SU-DHL-6 (cell line): ENCODE measurements around the gene ADGRF5.
"Not testable (repeated sequence)": the region's sequence is repeated elsewhere in the genome, so short reads cannot be mapped to it uniquely, and the experiment has no call there.

Source experiments
- H2AFZ ChIP-seq: fragments of 200-600 bp; sonication (generic); 2 replicates; pipeline ENCODE4 v1.6.1; 2014; ENCODE audit warnings: low read depth, mild to moderate bottlenecking, moderate library complexity, mixed read lengths, antibody characterized with exemption, low read length; ENCODE audit not compliant: severe bottlenecking
- H3F3A ChIP-seq: fragments of 200-600 bp; shearing (Covaris generic); 2 replicates; pipeline ENCODE4 v1.6.0; 2016; ENCODE audit warnings: antibody characterized with exemption, mild to moderate bottlenecking; ENCODE audit not compliant: insufficient read depth
- H3K27ac ChIP-seq: fragments of 200-600 bp; sonication (generic); 2 replicates; pipeline ENCODE4 v1.5.1; 2016; ENCODE audit warnings: low read depth, mild to moderate bottlenecking, low read length, moderate library complexity, mixed read lengths
- H3K27me3 ChIP-seq: fragments of 200-600 bp; sonication (generic), shearing (Covaris generic); 2 replicates; pipeline ENCODE4 v1.6.0; 2014; ENCODE audit warnings: mild to moderate bottlenecking, low read length
- H3K36me3 ChIP-seq: fragments of 200-600 bp; sonication (generic); 2 replicates; pipeline ENCODE4 v1.6.1; 2014; ENCODE audit warnings: mild to moderate bottlenecking, low read length, mixed read lengths
- H3K4me2 ChIP-seq: fragments of 300-600, 200-600 bp; shearing (Covaris generic), sonication (generic); 2 replicates; pipeline ENCODE4 v1.6.0; 2014; ENCODE audit warnings: low read length, low read depth, mild to moderate bottlenecking; ENCODE audit not compliant: poor library complexity, severe bottlenecking
- H3K4me3 ChIP-seq: fragments of 200-600 bp; sonication (generic); 2 replicates; pipeline ENCODE4 v1.5.1; 2014; ENCODE audit warnings: antibody characterized with exemption, low read length, mild to moderate bottlenecking, mixed read lengths; ENCODE audit not compliant: insufficient read depth, poor library complexity, severe bottlenecking
- H3K79me2 ChIP-seq: fragments of 200-600 bp; sonication (generic); 2 replicates; pipeline ENCODE4 v1.6.1; 2014; ENCODE audit warnings: mild to moderate bottlenecking, low read length, moderate library complexity; ENCODE audit not compliant: insufficient read depth
- H3K9ac ChIP-seq: fragments of 200-600 bp; sonication (generic); 2 replicates; pipeline ENCODE4 v1.7.0; 2014; ENCODE audit warnings: mild to moderate bottlenecking, low read length
- H3K9me2 ChIP-seq: fragments of 200-600 bp; sonication (generic); replicated peaks from 2 replicates; pipeline ENCODE4 v1.6.1; 2014; ENCODE audit warnings: low read length; ENCODE audit not compliant: insufficient read depth
- H3K9me3 ChIP-seq: fragments of 200-600 bp; sonication (generic); 2 replicates; pipeline ENCODE4 v1.6.1; 2014; ENCODE audit warnings: low read length, mixed read lengths; ENCODE audit not compliant: insufficient read depth
- H4K20me1 ChIP-seq: fragments of 200-600 bp; sonication (generic); 2 replicates; pipeline ENCODE4 v1.6.1; 2014; ENCODE audit warnings: low read depth, mild to moderate bottlenecking, antibody characterized with exemption, low read length, moderate library complexity, mixed read lengths
- EZH2phosphoT487 ChIP-seq: fragments of 200-600 bp; sonication (generic), shearing (Covaris generic); conservative IDR thresholded peaks from 2 replicates; pipeline ENCODE4 v1.6.1; 2018; ENCODE audit warnings: mild to moderate bottlenecking, antibody characterized with exemption, low read length, moderate library complexity, mixed read lengths
- TF ChIP-seq, protein P1 (sequence below): fragments of 200-600 bp; sonication (generic); IDR thresholded peaks from one replicate; pipeline ENCODE4 v1.5.1; 2017; ENCODE audit warnings: antibody characterized with exemption, mild to moderate bottlenecking, low read length, moderate library complexity; ENCODE audit not compliant: insufficient read depth, poor library complexity, severe bottlenecking

The ADGRF5 gene

DNA sequence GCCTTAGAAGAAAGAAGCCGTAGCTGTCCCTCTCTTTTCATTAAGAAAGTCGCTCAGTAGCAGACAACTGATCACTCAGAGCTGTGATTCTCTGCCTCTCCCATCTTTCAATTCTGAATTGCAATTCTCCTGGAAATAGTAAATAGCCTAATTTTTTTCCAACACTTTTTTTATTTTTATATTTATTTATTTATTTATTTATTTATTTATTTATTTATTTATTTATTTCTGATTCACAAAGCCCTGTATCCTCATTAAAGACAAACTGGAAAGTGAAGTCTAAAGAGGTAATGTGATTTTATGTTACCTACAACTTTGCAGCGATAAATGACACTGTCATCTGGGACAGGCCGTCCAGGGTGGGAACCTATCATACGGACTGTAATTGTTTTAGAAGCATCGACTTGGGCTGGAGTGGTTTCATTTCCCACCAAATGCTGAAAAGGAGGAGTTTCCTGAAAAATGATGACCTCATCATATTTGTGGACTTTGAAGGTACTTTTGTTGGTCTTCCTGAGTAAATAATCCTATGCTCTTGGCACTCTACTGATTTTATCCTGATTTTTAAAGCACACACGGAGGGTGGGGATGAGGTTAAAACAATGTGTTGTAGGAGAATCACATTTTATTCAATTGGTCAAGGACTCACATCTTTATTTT, 87.4 kb downstream of the ADGRF5 start:
- not testable (repeated sequence) for H3K27me3 ChIP-seq, H3K79me2 ChIP-seq, H3K36me3 ChIP-seq, H3K4me3 ChIP-seq, H4K20me1 ChIP-seq, H3K9ac ChIP-seq, H3K9me2 ChIP-seq, H3K9me3 ChIP-seq, H3K4me2 ChIP-seq, H2AFZ ChIP-seq, H3K27ac ChIP-seq, H3F3A ChIP-seq

DNA sequence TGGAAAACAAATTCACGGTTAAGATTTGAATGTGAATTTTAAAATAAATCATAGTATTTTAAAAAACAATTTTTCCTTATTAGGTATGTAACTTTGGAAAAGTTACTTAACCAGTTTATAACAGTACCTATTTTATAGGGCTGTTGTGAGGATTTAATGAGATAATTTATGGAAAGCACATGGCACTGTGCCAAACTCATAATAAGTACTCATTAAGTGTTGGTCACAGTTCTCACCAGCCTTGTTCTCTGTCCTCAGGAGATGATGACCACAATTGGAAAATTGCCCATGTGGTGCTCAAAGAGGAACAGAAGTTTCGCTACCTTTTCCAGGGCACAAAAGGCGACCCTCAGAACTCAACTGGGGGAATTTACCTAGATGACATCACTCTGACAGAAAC, 88.9 kb downstream of the ADGRF5 start:
- Histone ChIP-seq H3K9me2 (no peaks in the 10 kb centered on the region), H3K4me2 (no peak overlapping the region), H3K27me3 (no peaks in the 10 kb centered on the region), H3F3A (no peaks in the 10 kb centered on the region), H2AFZ (no peak overlapping the region), H3K79me2 (no peaks in the 10 kb centered on the region), H3K27ac (no peak overlapping the region), H3K9me3 (no peaks in the 10 kb centered on the region), H3K9ac (no peak overlapping the region), H4K20me1 (no peaks in the 10 kb centered on the region), H3K4me3 (no peak overlapping the region), H3K36me3 (no peaks in the 10 kb centered on the region)
- no peak for TF ChIP-seq EZH2phosphoT487
- TF ChIP-seq, protein P1, sequence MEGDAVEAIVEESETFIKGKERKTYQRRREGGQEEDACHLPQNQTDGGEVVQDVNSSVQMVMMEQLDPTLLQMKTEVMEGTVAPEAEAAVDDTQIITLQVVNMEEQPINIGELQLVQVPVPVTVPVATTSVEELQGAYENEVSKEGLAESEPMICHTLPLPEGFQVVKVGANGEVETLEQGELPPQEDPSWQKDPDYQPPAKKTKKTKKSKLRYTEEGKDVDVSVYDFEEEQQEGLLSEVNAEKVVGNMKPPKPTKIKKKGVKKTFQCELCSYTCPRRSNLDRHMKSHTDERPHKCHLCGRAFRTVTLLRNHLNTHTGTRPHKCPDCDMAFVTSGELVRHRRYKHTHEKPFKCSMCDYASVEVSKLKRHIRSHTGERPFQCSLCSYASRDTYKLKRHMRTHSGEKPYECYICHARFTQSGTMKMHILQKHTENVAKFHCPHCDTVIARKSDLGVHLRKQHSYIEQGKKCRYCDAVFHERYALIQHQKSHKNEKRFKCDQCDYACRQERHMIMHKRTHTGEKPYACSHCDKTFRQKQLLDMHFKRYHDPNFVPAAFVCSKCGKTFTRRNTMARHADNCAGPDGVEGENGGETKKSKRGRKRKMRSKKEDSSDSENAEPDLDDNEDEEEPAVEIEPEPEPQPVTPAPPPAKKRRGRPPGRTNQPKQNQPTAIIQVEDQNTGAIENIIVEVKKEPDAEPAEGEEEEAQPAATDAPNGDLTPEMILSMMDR = no peak

DNA sequence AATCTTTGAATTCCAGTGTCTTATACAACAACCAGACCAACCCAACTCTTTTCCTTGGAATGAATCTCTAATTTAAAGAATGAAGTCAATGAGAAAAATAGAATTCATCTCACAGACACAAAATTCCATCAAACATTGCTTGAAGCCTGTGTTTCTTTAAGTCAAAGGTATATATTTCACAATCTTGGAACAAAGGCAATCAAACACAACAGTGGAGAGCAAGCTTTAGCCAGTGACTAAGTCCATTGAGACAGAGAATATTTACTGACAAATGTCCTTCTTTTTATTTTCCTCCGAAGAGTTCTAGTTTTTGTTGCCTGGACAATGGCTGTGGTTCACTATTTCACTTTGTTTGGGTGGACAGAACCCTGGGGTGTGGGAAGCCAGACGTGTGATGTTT, 92.8 kb downstream of the ADGRF5 start:
- Histone ChIP-seq H3K4me2 (no peak overlapping the region), H3K9me2 (no peaks in the 10 kb centered on the region), H3F3A (no peaks in the 10 kb centered on the region), H3K9ac (no peak overlapping the region), H2AFZ (no peak overlapping the region), H3K27me3 (no peaks in the 10 kb centered on the region), H3K4me3 (no peak overlapping the region), H4K20me1 (no peaks in the 10 kb centered on the region), H3K9me3 (no peaks in the 10 kb centered on the region), H3K79me2 (no peaks in the 10 kb centered on the region), H3K27ac (no peak overlapping the region), H3K36me3 (no peaks in the 10 kb centered on the region)
- TF ChIP-seq, protein P1 = no peak
- no peak for TF ChIP-seq EZH2phosphoT487

DNA sequence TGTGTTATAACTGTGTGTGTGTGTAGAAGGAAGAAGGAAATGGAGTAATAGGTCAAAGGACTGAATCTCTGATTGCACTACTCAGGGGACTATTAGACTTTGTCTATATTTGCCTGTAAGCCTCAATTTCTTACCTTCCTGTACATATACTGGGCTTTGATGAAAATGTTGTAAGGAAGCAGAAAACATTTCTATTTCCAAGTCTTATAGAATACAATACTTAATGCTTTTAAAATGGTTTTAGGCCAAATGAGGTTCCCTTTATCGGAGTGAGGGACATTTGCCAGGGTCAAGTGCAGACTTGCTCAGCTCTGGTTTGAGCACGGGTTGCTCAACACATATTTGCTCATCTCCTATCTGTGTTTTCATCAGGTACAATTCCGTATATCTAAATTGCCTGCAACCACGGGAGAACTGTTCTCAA, 100.3 kb downstream of the ADGRF5 start:
- Histone ChIP-seq H3K9ac (no peak overlapping the region), H3F3A (no peaks in the 10 kb centered on the region), H2AFZ (no peak overlapping the region), H3K36me3 (no peaks in the 10 kb centered on the region), H3K4me3 (no peak overlapping the region), H3K27ac (no peak overlapping the region), H3K9me2 (no peaks in the 10 kb centered on the region), H3K9me3 (no peaks in the 10 kb centered on the region), H4K20me1 (no peaks in the 10 kb centered on the region), H3K27me3 (no peaks in the 10 kb centered on the region), H3K79me2 (no peaks in the 10 kb centered on the region), H3K4me2 (no peak overlapping the region)
- TF ChIP-seq, protein P1 = no peak
- TF ChIP-seq EZH2phosphoT487 = no peak
